H9 (cell line): ENCODE measurements around the gene MAP3K12. TPM values are rescaled to one million over a fixed set of nuclear protein-coding genes. Genes with fewer than 3 reads are reported as not detected.

Experiments
- DNase-seq: peaks from one replicate; pipeline ENCODE4 v3.0.0-alpha.2; 2017
- H2AFZ ChIP-seq: one replicate; pipeline ENCODE4 v1.6.1; 2013; ENCODE audit warnings: mild to moderate bottlenecking, low read length, control low read depth, moderate library complexity
- H2AK5ac ChIP-seq: 2 replicates; pipeline ENCODE4 v1.6.1; 2013; ENCODE audit warnings: low read length, control low read depth, mixed read lengths; ENCODE audit not compliant: insufficient read length
- H2BK120ac ChIP-seq: one replicate; pipeline ENCODE4 v1.6.1; 2013; ENCODE audit warnings: low read depth, mild to moderate bottlenecking, low read length, control low read depth, inconsistent platforms; ENCODE audit not compliant: poor library complexity, severe bottlenecking
- H2BK12ac ChIP-seq: 2 replicates; pipeline ENCODE4 v1.6.1; 2013; ENCODE audit warnings: low read length, control low read depth, mixed read lengths, low read depth; ENCODE audit not compliant: insufficient read length
- H2BK15ac ChIP-seq: 2 replicates; pipeline ENCODE4 v1.6.1; 2013; ENCODE audit warnings: low read depth, low read length, control low read depth
- H2BK20ac ChIP-seq: one replicate; pipeline ENCODE4 v1.6.1; 2013; ENCODE audit warnings: low read depth, mild to moderate bottlenecking, low read length, control low read depth, inconsistent platforms; ENCODE audit not compliant: poor library complexity, severe bottlenecking
- H2BK5ac ChIP-seq: 2 replicates; pipeline ENCODE4 v1.6.1; 2013; ENCODE audit warnings: low read length, control low read depth, mixed read lengths; ENCODE audit not compliant: insufficient read length
- H3K14ac ChIP-seq: 2 replicates; pipeline ENCODE4 v1.6.1; 2013; ENCODE audit warnings: low read length, control low read depth; ENCODE audit not compliant: insufficient read depth
- H3K18ac ChIP-seq: 2 replicates; pipeline ENCODE4 v1.6.1; 2013; ENCODE audit warnings: low read depth, mild to moderate bottlenecking, mixed read lengths, low read length, control low read depth; ENCODE audit not compliant: insufficient read length
- H3K23ac ChIP-seq: 2 replicates; pipeline ENCODE4 v1.6.1; 2013; ENCODE audit warnings: low read length, control low read depth, mixed read lengths, low read depth; ENCODE audit not compliant: insufficient read length
- H3K23me2 ChIP-seq: 2 replicates; pipeline ENCODE4 v1.6.1; 2013; ENCODE audit warnings: low read depth, mild to moderate bottlenecking, mixed read lengths, low read length, control low read depth; ENCODE audit not compliant: insufficient read length, poor library complexity, severe bottlenecking
- H3K27ac ChIP-seq: 2 replicates; pipeline ENCODE4 v1.5.1; 2013; ENCODE audit warnings: low read length, control low read depth, mixed read lengths, low read depth; ENCODE audit not compliant: insufficient read length
- H3K27me3 ChIP-seq: 2 replicates; pipeline ENCODE4 v1.6.1; 2013; ENCODE audit warnings: low read length, control low read depth, inconsistent platforms; ENCODE audit not compliant: insufficient read depth
- H3K4ac ChIP-seq: 2 replicates; pipeline ENCODE4 v1.6.1; 2013; ENCODE audit warnings: low read depth, mild to moderate bottlenecking, control low read depth, inconsistent platforms, low read length, moderate library complexity
- H3K4me1 ChIP-seq: 2 replicates; pipeline ENCODE4 v1.6.1; 2013; ENCODE audit warnings: low read length, control low read depth, inconsistent platforms; ENCODE audit not compliant: insufficient read depth
- H3K4me2 ChIP-seq: 2 replicates; pipeline ENCODE4 v1.6.1; 2013; ENCODE audit warnings: low read length, control low read depth, mixed read lengths; ENCODE audit not compliant: insufficient read length, insufficient read depth
- H3K56ac ChIP-seq: 2 replicates; pipeline ENCODE4 v1.6.1; 2013; ENCODE audit warnings: low read depth, mild to moderate bottlenecking, mixed read lengths, low read length, control low read depth; ENCODE audit not compliant: insufficient read length
- H3K79me1 ChIP-seq: 2 replicates; pipeline ENCODE4 v1.6.1; 2013; ENCODE audit warnings: low read depth, mild to moderate bottlenecking, moderate library complexity, low read length, control low read depth, inconsistent platforms; ENCODE audit not compliant: insufficient read depth, poor library complexity, severe bottlenecking
- H3K79me2 ChIP-seq: 2 replicates; pipeline ENCODE4 v1.6.1; 2013; ENCODE audit warnings: low read length, control low read depth, inconsistent platforms; ENCODE audit not compliant: insufficient read depth
- H3K9ac ChIP-seq: 2 replicates; pipeline ENCODE4 v1.6.1; 2013; ENCODE audit warnings: low read length, control low read depth, mixed read lengths; ENCODE audit not compliant: insufficient read length; ENCODE audit errors: extremely low read depth
- H3K9me3 ChIP-seq: one replicate; pipeline ENCODE4 v1.6.1; 2013; ENCODE audit warnings: low read depth, low read length, inconsistent platforms; ENCODE audit not compliant: control insufficient read depth
- H3T11ph ChIP-seq: one replicate; pipeline ENCODE4 v1.6.1; 2013; ENCODE audit warnings: mild to moderate bottlenecking, low read length, control low read depth, inconsistent platforms
- H4K20me1 ChIP-seq: one replicate; pipeline ENCODE4 v1.6.1; 2013; ENCODE audit not compliant: control insufficient read depth, insufficient read length, insufficient read depth
- H4K5ac ChIP-seq: 2 replicates; pipeline ENCODE4 v1.6.1; 2013; ENCODE audit warnings: low read depth, mild to moderate bottlenecking, mixed read lengths, low read length, control low read depth; ENCODE audit not compliant: insufficient read length
- H4K8ac ChIP-seq: replicated peaks from 2 replicates; pipeline ENCODE4 v1.6.1; 2013; ENCODE audit warnings: low read length, control low read depth, mixed read lengths, low read depth; ENCODE audit not compliant: insufficient read length
- H4K91ac ChIP-seq: 2 replicates; pipeline ENCODE4 v1.6.1; 2013; ENCODE audit warnings: low read depth, mild to moderate bottlenecking, moderate library complexity, mixed read lengths, low read length, control low read depth; ENCODE audit not compliant: insufficient read length
- H3K27ac Mint-ChIP-seq, 3 experiments: 2 replicates in 2 of 3; 3 replicates in 1 of 3; pipeline ENCODE4 v1.8.0; 2020 to 2021; ENCODE audit warnings: mixed read lengths in 3 of 3, mild to moderate bottlenecking in 1 of 3, moderate library complexity in 1 of 3
- H3K27me3 Mint-ChIP-seq: 2 replicates; pipeline ENCODE4 v1.8.0; 2021; ENCODE audit warnings: low read depth, mild to moderate bottlenecking, moderate library complexity, mixed read lengths
- H3K36me3 Mint-ChIP-seq, 3 experiments: 2 replicates in 2 of 3; 3 replicates in 1 of 3; pipeline ENCODE4 v1.8.0; 2020 to 2021; ENCODE audit warnings: low read depth in 3 of 3, mixed read lengths in 3 of 3; ENCODE audit not compliant: insufficient read depth in 1 of 3
- H3K4me1 Mint-ChIP-seq, 2 experiments: 2 replicates each; pipeline ENCODE4 v1.8.0; 2020; ENCODE audit warnings: mixed read lengths in 2 of 2
- H3K4me3 Mint-ChIP-seq, 2 experiments: 2 replicates in 1 of 2; 3 replicates in 1 of 2; pipeline ENCODE4 v1.8.0; 2020 to 2021; ENCODE audit warnings: mild to moderate bottlenecking in 2 of 2, mixed read lengths in 2 of 2, moderate library complexity in 1 of 2
- H3K9me3 Mint-ChIP-seq, 2 experiments: 2 replicates in 1 of 2; 3 replicates in 1 of 2; pipeline ENCODE4 v1.8.0; 2020; ENCODE audit warnings: mild to moderate bottlenecking in 2 of 2, mixed read lengths in 2 of 2, moderate library complexity in 1 of 2
- WGBS: extraction: QIAGEN DNeasy Blood & Tissue Kit; methylation state at CpG from one replicate; pipeline ENCODE4 v1.1.7; 2013; ENCODE audit warnings: missing lambda C conversion rate, low lambda C conversion rate, mixed read lengths; ENCODE audit not compliant: insufficient read length; ENCODE audit errors: extremely low coverage; 5-methylcytosine and 5-hydroxymethylcytosine counted together
- total RNA-seq: library from RNA; stranded (reverse); gene quantifications from 2 replicates; pipeline ENCODE4 v1.2.1, GENCODE V29; 2021
- TF ChIP-seq, protein P1 (sequence below): fragments of 200-600 bp; sonication (generic); conservative IDR thresholded peaks from 3 replicates; pipeline ENCODE4 v1.8.0; 2021; ENCODE audit warnings: antibody characterized with exemption, mild to moderate bottlenecking

Gene MAP3K12
- total RNA-seq, 1 experiment from 2014 or later, result 22.3 TPM

DNA sequence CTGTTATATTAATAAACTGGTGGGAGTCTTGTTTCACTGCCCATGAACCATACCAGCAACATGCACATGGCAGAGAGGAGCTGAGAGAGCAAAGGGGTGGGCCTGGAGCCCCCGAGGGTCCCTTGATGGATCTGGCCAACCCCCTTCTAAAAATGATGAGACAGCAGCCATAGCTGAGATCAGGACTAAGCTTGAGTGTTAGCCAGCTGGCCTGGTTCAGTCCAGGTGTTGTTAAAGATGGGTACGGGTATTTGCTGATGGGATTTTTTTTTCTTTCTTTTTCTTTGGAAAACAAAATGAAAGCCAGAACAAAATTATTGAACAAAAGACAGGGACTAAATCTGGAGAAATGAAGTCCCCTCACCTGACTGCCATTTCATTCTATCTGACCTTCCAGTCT lies 31.4 kb downstream of the MAP3K12 start:
- Mint-ChIP-seq H3K4me1 (peaks cover 26 to 51% of the 10 kb centered on the region in 2 experiments), H3K27me3 (no peaks in the 10 kb centered on the region), H3K9me3 (no peaks in the 10 kb centered on the region; a peak in 1 of 5 replicates), H3K27ac (peak overlapping the region in 1 of 3 experiments; percentile 92; a peak in 2 of 7 replicates), H3K4me3 (no peak overlapping the region), H3K36me3 (peaks cover 74 to 99% (median 96%) of the 10 kb centered on the region in 3 experiments)
- Histone ChIP-seq H3K79me2 (no peaks in the 10 kb centered on the region; the same call in none of the 2 replicates), H3K27me3 (no peaks in the 10 kb centered on the region), H3K23me2 (no peaks in the 10 kb centered on the region), H3K14ac (no peak overlapping the region), H3K4ac (no peak overlapping the region), H3K4me1 (no peaks in the 10 kb centered on the region), H2BK120ac (peak overlapping the region; percentile 16), H2BK20ac (no peak overlapping the region), H3K9ac (no peak overlapping the region), H3K79me1 (peaks cover 9% of the 10 kb centered on the region), H4K20me1 (no peaks in the 10 kb centered on the region), H4K5ac (no peak overlapping the region), H3K9me3 (no peaks in the 10 kb centered on the region), H4K91ac (no peak overlapping the region), H2BK5ac (no peak overlapping the region), H2AK5ac (no peak overlapping the region), H3K18ac (no peak overlapping the region), H2BK15ac (no peak overlapping the region), H3K4me2 (no peak overlapping the region), H3K23ac (no peak overlapping the region), H2AFZ (no peak overlapping the region), H3K27ac (no peak overlapping the region), H4K8ac (no peak overlapping the region), H3K56ac (no peak overlapping the region), H2BK12ac (no peak overlapping the region), H3T11ph (no peak overlapping the region)
- TF ChIP-seq, protein P1, sequence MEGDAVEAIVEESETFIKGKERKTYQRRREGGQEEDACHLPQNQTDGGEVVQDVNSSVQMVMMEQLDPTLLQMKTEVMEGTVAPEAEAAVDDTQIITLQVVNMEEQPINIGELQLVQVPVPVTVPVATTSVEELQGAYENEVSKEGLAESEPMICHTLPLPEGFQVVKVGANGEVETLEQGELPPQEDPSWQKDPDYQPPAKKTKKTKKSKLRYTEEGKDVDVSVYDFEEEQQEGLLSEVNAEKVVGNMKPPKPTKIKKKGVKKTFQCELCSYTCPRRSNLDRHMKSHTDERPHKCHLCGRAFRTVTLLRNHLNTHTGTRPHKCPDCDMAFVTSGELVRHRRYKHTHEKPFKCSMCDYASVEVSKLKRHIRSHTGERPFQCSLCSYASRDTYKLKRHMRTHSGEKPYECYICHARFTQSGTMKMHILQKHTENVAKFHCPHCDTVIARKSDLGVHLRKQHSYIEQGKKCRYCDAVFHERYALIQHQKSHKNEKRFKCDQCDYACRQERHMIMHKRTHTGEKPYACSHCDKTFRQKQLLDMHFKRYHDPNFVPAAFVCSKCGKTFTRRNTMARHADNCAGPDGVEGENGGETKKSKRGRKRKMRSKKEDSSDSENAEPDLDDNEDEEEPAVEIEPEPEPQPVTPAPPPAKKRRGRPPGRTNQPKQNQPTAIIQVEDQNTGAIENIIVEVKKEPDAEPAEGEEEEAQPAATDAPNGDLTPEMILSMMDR, result no peak
- no CpG with 5 or more reads among the region's 2 CpGs for WGBS
- no peak for DNase-seq
